ENCODE results near the gene PSPC1.
"Not testable (repeated sequence)": the region's sequence is repeated elsewhere in the genome, so short reads cannot be mapped to it uniquely, and the experiment has no call there.

- TF ChIP-seq, protein P1, sequence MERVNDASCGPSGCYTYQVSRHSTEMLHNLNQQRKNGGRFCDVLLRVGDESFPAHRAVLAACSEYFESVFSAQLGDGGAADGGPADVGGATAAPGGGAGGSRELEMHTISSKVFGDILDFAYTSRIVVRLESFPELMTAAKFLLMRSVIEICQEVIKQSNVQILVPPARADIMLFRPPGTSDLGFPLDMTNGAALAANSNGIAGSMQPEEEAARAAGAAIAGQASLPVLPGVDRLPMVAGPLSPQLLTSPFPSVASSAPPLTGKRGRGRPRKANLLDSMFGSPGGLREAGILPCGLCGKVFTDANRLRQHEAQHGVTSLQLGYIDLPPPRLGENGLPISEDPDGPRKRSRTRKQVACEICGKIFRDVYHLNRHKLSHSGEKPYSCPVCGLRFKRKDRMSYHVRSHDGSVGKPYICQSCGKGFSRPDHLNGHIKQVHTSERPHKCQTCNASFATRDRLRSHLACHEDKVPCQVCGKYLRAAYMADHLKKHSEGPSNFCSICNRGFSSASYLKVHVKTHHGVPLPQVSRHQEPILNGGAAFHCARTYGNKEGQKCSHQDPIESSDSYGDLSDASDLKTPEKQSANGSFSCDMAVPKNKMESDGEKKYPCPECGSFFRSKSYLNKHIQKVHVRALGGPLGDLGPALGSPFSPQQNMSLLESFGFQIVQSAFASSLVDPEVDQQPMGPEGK (CRISPR knock-in tag; IDR thresholded peaks at IDR 0.05; ENCODE audit: borderline replicate concordance), result not testable (repeated sequence)
- not testable (repeated sequence) for TF ChIP-seq RARB (CRISPR knock-in tag; IDR thresholded peaks at IDR 0.05); ARNTL (CRISPR knock-in tag; IDR thresholded peaks at IDR 0.05; ENCODE audit: borderline replicate concordance, low read depth); BACH2 (CRISPR knock-in tag; IDR thresholded peaks at IDR 0.05; ENCODE audit: borderline replicate concordance); ZFP30 (CRISPR knock-in tag; IDR thresholded peaks at IDR 0.05); ZNF70 (CRISPR knock-in tag; IDR thresholded peaks at IDR 0.05); ZNF8 (CRISPR knock-in tag; IDR thresholded peaks at IDR 0.05); PPARA (CRISPR knock-in tag; IDR thresholded peaks at IDR 0.05; ENCODE audit: borderline replicate concordance); GLIS3 (CRISPR knock-in tag; IDR thresholded peaks at IDR 0.05); ZC3H10 (CRISPR knock-in tag; IDR thresholded peaks at IDR 0.05); TOX (CRISPR knock-in tag; IDR thresholded peaks at IDR 0.05; ENCODE audit: borderline replicate concordance); ZFP3 (CRISPR knock-in tag; IDR thresholded peaks at IDR 0.05)
- TF ChIP-seq, protein P2, sequence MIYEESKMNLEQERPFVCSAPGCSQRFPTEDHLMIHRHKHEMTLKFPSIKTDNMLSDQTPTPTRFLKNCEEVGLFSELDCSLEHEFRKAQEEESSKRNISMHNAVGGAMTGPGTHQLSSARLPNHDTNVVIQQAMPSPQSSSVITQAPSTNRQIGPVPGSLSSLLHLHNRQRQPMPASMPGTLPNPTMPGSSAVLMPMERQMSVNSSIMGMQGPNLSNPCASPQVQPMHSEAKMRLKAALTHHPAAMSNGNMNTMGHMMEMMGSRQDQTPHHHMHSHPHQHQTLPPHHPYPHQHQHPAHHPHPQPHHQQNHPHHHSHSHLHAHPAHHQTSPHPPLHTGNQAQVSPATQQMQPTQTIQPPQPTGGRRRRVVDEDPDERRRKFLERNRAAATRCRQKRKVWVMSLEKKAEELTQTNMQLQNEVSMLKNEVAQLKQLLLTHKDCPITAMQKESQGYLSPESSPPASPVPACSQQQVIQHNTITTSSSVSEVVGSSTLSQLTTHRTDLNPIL (CRISPR knock-in tag; IDR thresholded peaks at IDR 0.05; ENCODE audit: low read depth), result not testable (repeated sequence)
These were observed 78.5 kb downstream of the PSPC1 start for GRCh38 chr13:19704256-19704655.

Data from SK-N-SH treated with all-trans-retinoic acid at 6 μM for 48 hours (cell line).